NCI-H2196 treated with DMSO at 0.1 percent for 48 hours (cell line): Measurements from ENCODE around the gene TRIM28.

Experiments used
- DNase-seq: peaks from one replicate; lab custom pipeline; 2025; ENCODE audit not compliant: unreplicated experiment; lab: John Stamatoyannopoulos, UW

TRIM28 gene

GRCh38 chr19:58547323-58548312, 3.8 kb downstream of the TRIM28 start:
- DNase-seq: no peak

GRCh38 chr19:58548859-58549663, 5.2 kb downstream of the TRIM28 start:
- no peak for DNase-seq

- DNase-seq: no peak
Measured at GRCh38 chr19:58549664-58550361, 5.9 kb downstream of the TRIM28 start.

GRCh38 chr19:58550362-58551122, 6.7 kb downstream of the TRIM28 start:
- no peak for DNase-seq

- no peak for DNase-seq
Measured at GRCh38 chr19:58551123-58551497, 7.2 kb downstream of the TRIM28 start.

GRCh38 chr19:58551577-58552471, 8.0 kb downstream of the TRIM28 start:
- DNase-seq: no peak

GRCh38 chr19:58552655-58553054, 8.8 kb downstream of the TRIM28 start:
- no peak for DNase-seq

GRCh38 chr19:58553799-58554493, 10.1 kb downstream of the TRIM28 start:
- no peak for DNase-seq

- no peak for DNase-seq
Measured at GRCh38 chr19:58554494-58555368, 10.9 kb downstream of the TRIM28 start, which contains the start of gene CHMP2A. TSS of gene CHMP2A (minus strand) at chr19:58555105. CDS start at chr19:58554212, 893 bp downstream.

- DNase-seq: no peak
Measured at GRCh38 chr19:58555369-58555885, 11.6 kb downstream of the TRIM28 start.

- DNase-seq: no peak
Measured at GRCh38 chr19:58555920-58556621, 12.2 kb downstream of the TRIM28 start.

- DNase-seq: no peak
Measured at GRCh38 chr19:58556622-58557220, 12.9 kb downstream of the TRIM28 start.

- no peak for DNase-seq
Measured at GRCh38 chr19:58557221-58558065, 13.6 kb downstream of the TRIM28 start.

GRCh38 chr19:58558066-58558622, 14.3 kb downstream of the TRIM28 start, which contains the start of gene UBE2M:
TSS of gene UBE2M (minus strand) at chr19:58558611. CDS start at chr19:58558381, 230 bp downstream.
- DNase-seq: no peak

GRCh38 chr19:58558623-58559274, 14.9 kb downstream of the TRIM28 start:
- no peak for DNase-seq
